Ascending aorta (tissue), 2 donors: ENCODE measurements around the gene LDLRAD4. TPM values are rescaled to one million over a fixed set of nuclear protein-coding genes. Genes with fewer than 3 reads are reported as not detected.

Source experiments
- DNase-seq, 2 donors: peaks; one replicate each; pipeline ENCODE4 v3.0.0-alpha.2; 2019; ENCODE audit warnings: low spot score in 2 of 2
- H3K27ac ChIP-seq, 2 donors: fragments of 200-600 bp; sonication (generic); one replicate each; pipeline ENCODE4 v1.5.1; 2016 to 2017; ENCODE audit warnings: mild to moderate bottlenecking in 1 of 2
- H3K27me3 ChIP-seq: fragments of 200-600 bp; sonication (generic); one replicate; pipeline ENCODE4 v1.5.1; 2017
- H3K36me3 ChIP-seq, 2 donors: fragments of 200-600 bp; sonication (generic); one replicate each; pipeline ENCODE4 v1.5.1; 2016
- H3K4me1 ChIP-seq, 2 donors: fragments of 200-600 bp; sonication (generic); one replicate each; pipeline ENCODE4 v1.5.1; 2016 to 2017; ENCODE audit warnings: mild to moderate bottlenecking in 1 of 2
- H3K4me3 ChIP-seq, 2 donors: fragments of 200-600 bp; sonication (generic); one replicate each; pipeline ENCODE4 v1.5.1; 2016 to 2017; ENCODE audit warnings: mild to moderate bottlenecking in 1 of 2
- H3K9me3 ChIP-seq, 2 donors: fragments of 200-600 bp; sonication (generic); one replicate each; pipeline ENCODE4 v1.5.1; 2016
- CTCF ChIP-seq, 3 experiments: fragments of 200-600 bp in 2 of 3; fragments of 450-650 bp in 1 of 3; sonication (generic) in 2 of 3; IDR thresholded peaks; one replicate each; pipeline ENCODE4 v1.5.1; 2016 to 2019; ENCODE audit warnings: antibody characterized with exemption in 3 of 3, mild to moderate bottlenecking in 1 of 3, moderate library complexity in 1 of 3
- intact Hi-C: fragments of 100-400 bp; cut with DNase I; formaldehyde crosslinking; loops from one replicate; pipeline ENCODE4 v1.15.1; 2023
- total RNA-seq: library from RNA; depleted of rRNA; stranded (reverse); fragments of >200 nt; gene quantifications from one replicate; pipeline ENCODE4 v1.1.0, GENCODE V29; 2016

Gene LDLRAD4
- total RNA-seq, 1 donor from 2014 or later, result 21.0 TPM

GRCh38 chr18:13354402-13354801, 135.8 kb downstream of the LDLRAD4 start:
- H3K36me3 ChIP-seq, result no peaks in the 10 kb centered on the region
- intact Hi-C loops, result no loop called here
- no peaks in the 10 kb centered on the region for H3K27me3 ChIP-seq
- no peaks in the 10 kb centered on the region for H3K9me3 ChIP-seq
- no peak overlapping the region for H3K4me3 ChIP-seq
- peaks cover 0 to 3% of the 10 kb centered on the region in 2 donors for H3K4me1 ChIP-seq
- H3K27ac ChIP-seq, result no peak overlapping the region
- DNase-seq, result no peak
- no peak for TF ChIP-seq CTCF (IDR thresholded peaks at IDR 0.05)

- Histone ChIP-seq H3K4me1 (peaks cover 0 to 3% of the 10 kb centered on the region in 2 donors), H3K27me3 (no peaks in the 10 kb centered on the region), H3K36me3 (no peaks in the 10 kb centered on the region), H3K9me3 (no peaks in the 10 kb centered on the region), H3K4me3 (no peak overlapping the region), H3K27ac (no peak overlapping the region)
- intact Hi-C loops, result no loop called here
- no peak for DNase-seq
- no peak for TF ChIP-seq CTCF (IDR thresholded peaks at IDR 0.05)
Observed at GRCh38 chr18:13356032-13356431, 137.5 kb downstream of the LDLRAD4 start.

- intact Hi-C loops, result no loop called here
- TF ChIP-seq CTCF (IDR thresholded peaks at IDR 0.05), result no peak
- Histone ChIP-seq H3K27me3 (no peaks in the 10 kb centered on the region), H3K27ac (no peak overlapping the region), H3K36me3 (no peaks in the 10 kb centered on the region), H3K9me3 (no peaks in the 10 kb centered on the region), H3K4me1 (peaks cover 0 to 3% of the 10 kb centered on the region in 2 donors), H3K4me3 (no peak overlapping the region)
- no peak for DNase-seq
Observed at GRCh38 chr18:13357289-13357688, 138.7 kb downstream of the LDLRAD4 start.

GRCh38 chr18:13359210-13359609, 140.7 kb downstream of the LDLRAD4 start:
- no peaks in the 10 kb centered on the region for H3K4me1 ChIP-seq
- no peak overlapping the region for H3K4me3 ChIP-seq
- DNase-seq, result no peak
- H3K27me3 ChIP-seq, result no peaks in the 10 kb centered on the region
- intact Hi-C loops, result no loop called here
- no peak for TF ChIP-seq CTCF (IDR thresholded peaks at IDR 0.05)
- H3K36me3 ChIP-seq, result no peaks in the 10 kb centered on the region
- H3K27ac ChIP-seq, result no peak overlapping the region
- no peaks in the 10 kb centered on the region for H3K9me3 ChIP-seq

- no peak for DNase-seq
- Histone ChIP-seq H3K4me3 (no peak overlapping the region), H3K9me3 (no peaks in the 10 kb centered on the region), H3K27ac (no peak overlapping the region), H3K27me3 (no peaks in the 10 kb centered on the region), H3K4me1 (no peaks in the 10 kb centered on the region), H3K36me3 (no peaks in the 10 kb centered on the region)
- intact Hi-C loops, result no loop called here
- no peak for TF ChIP-seq CTCF (IDR thresholded peaks at IDR 0.05)
Observed at GRCh38 chr18:13361431-13361830, 142.9 kb downstream of the LDLRAD4 start.

GRCh38 chr18:13362051-13362450, 143.5 kb downstream of the LDLRAD4 start:
- no peak for DNase-seq
- no peak overlapping the region for H3K27ac ChIP-seq
- H3K9me3 ChIP-seq, result no peaks in the 10 kb centered on the region
- H3K4me1 ChIP-seq, result no peaks in the 10 kb centered on the region
- intact Hi-C loops, result no loop called here
- no peaks in the 10 kb centered on the region for H3K36me3 ChIP-seq
- H3K4me3 ChIP-seq, result no peak overlapping the region
- TF ChIP-seq CTCF (IDR thresholded peaks at IDR 0.05), result no peak
- H3K27me3 ChIP-seq, result no peaks in the 10 kb centered on the region
